ENCODE data around the gene PCTP. TPM values are rescaled to one million over a fixed set of nuclear protein-coding genes. Genes with fewer than 3 reads are reported as not detected.

PCTP gene
- total RNA-seq, 1 donor from 2014 or later, result 8.6 TPM

DNA sequence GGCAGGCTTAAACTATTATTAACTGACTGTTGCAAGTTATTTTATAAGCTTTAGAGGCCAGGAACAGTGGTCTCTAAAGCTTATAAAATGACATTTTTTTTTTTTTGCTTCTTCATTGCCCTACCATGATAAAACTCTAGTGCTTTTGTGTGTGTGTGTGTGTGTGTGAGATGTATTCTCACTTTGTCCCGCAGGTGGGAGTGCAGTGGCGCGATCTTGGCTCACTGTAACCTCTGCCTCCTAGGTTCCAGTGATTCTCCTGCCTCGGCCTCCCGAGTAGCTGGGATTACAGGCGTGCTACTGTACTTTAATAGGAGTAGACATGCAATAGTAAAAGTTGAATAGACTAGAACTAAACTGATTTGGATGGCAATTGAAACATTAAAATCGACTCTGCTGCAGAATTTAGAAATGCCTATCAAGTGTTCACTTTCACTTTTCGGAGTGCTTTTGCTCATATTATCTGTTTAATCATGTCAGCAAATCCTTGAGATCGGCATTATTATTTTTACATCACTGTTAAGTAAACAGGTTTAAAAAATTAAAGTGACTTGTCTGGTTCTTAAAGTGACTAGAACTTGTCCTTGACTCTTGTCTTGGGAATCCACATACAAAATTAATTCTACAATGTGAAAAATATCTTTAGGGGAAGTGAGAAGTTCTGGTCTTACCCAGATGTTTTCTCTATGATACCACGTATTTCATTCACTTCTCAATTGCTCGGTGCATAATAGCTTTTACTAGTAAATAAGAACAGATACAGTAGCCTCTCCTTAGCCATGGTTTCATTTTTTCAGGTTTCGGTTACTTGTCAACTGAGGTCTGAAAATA is 8.4 kb upstream of the PCTP start:
- no peaks in the 10 kb centered on the region for H3K36me3 ChIP-seq
- H3K27me3 ChIP-seq, result no peaks in the 10 kb centered on the region
- H3K4me1 ChIP-seq, result no peaks in the 10 kb centered on the region
- H3K27ac ChIP-seq, result no peak overlapping the region
- H3K4me3 ChIP-seq, result no peak overlapping the region
- TF ChIP-seq CTCF (IDR thresholded peaks at IDR 0.05), result no peak
- no peak for TF ChIP-seq POLR2AphosphoS5 (IDR thresholded peaks at IDR 0.05; ENCODE audit: insufficient read depth in 1 of 2, low read depth in 1 of 2)
- TF ChIP-seq POLR2A (IDR thresholded peaks at IDR 0.05), result no peak
- H3K9me3 ChIP-seq, result no peaks in the 10 kb centered on the region
- DNase-seq (ENCODE audit: extremely low spot score in 2 of 2), result no peak
- intact Hi-C loops (cut with DNase I), result no loop called here

GRCh38 chr17:55743103-55743679 is 7.7 kb upstream of the PCTP start:
- no peaks in the 10 kb centered on the region for H3K36me3 ChIP-seq
- intact Hi-C loops (cut with DNase I), result no loop called here
- no peak overlapping the region for H3K4me3 ChIP-seq
- DNase-seq (ENCODE audit: extremely low spot score in 2 of 2), result no peak
- no peak overlapping the region for H3K27ac ChIP-seq
- H3K9me3 ChIP-seq, result no peaks in the 10 kb centered on the region
- TF ChIP-seq CTCF (IDR thresholded peaks at IDR 0.05) (no peak), POLR2A (IDR thresholded peaks at IDR 0.05) (no peak), POLR2AphosphoS5 (IDR thresholded peaks at IDR 0.05; ENCODE audit: insufficient read depth in 1 of 2, low read depth in 1 of 2) (no peak)
- no peaks in the 10 kb centered on the region for H3K27me3 ChIP-seq
- H3K4me1 ChIP-seq, result no peaks in the 10 kb centered on the region

- Histone ChIP-seq H3K27ac (no peak overlapping the region), H3K4me3 (no peak overlapping the region), H3K4me1 (no peaks in the 10 kb centered on the region), H3K36me3 (no peaks in the 10 kb centered on the region), H3K9me3 (no peaks in the 10 kb centered on the region), H3K27me3 (no peaks in the 10 kb centered on the region)
- intact Hi-C loops (cut with DNase I), result no loop called here
- no peak for DNase-seq (ENCODE audit: extremely low spot score in 2 of 2)
- TF ChIP-seq POLR2AphosphoS5 (IDR thresholded peaks at IDR 0.05; ENCODE audit: insufficient read depth in 1 of 2, low read depth in 1 of 2) (no peak), POLR2A (IDR thresholded peaks at IDR 0.05) (no peak), CTCF (IDR thresholded peaks at IDR 0.05) (no peak)
These were observed 5.6 kb upstream of the PCTP start for GRCh38 chr17:55745258-55745657.

DNA sequence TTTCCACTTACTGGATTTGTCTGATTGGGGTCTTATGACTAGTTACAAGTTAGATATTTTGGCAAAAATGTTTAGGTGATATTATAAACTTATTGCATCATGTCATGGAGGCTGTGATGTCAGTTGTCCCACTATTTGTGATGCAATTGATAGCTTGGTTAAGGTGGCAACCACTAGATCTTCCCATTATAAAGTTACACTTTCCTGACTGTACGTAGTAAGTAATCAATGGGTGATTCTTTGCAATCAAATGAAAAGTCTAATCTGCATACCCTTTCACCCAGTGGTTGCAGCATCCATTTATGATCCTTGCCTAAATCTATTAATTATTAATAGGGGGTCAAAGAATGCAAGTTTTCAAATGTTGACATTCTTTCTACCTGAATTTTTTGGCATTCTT is 4.4 kb upstream of the PCTP start:
- DNase-seq (ENCODE audit: extremely low spot score in 2 of 2), result no peak

More for the DNA sequence above, 4.4 kb upstream of the PCTP start:
- Histone ChIP-seq H3K9me3 (no peaks in the 10 kb centered on the region), H3K4me1 (peaks cover 3% of the 10 kb centered on the region), H3K27ac (no peak overlapping the region), H3K4me3 (no peak overlapping the region), H3K36me3 (no peaks in the 10 kb centered on the region), H3K27me3 (no peaks in the 10 kb centered on the region)
- intact Hi-C loops (cut with DNase I), result no loop called here
- TF ChIP-seq POLR2A (IDR thresholded peaks at IDR 0.05), result no peak
- TF ChIP-seq POLR2AphosphoS5 (IDR thresholded peaks at IDR 0.05; ENCODE audit: insufficient read depth in 1 of 2, low read depth in 1 of 2), result no peak
- no peak for TF ChIP-seq CTCF (IDR thresholded peaks at IDR 0.05)

Data from vagina (tissue), 2 donors.